Thyroid gland (tissue), 4 donors: ENCODE measurements around the gene MBL2. TPM values are rescaled to one million over a fixed set of nuclear protein-coding genes. Genes with fewer than 3 reads are reported as not detected.

Source experiments
- DNase-seq, 2 donors: peaks; one replicate each; pipeline ENCODE4 v3.0.0-alpha.2; 2019
- H3K27ac ChIP-seq, 3 donors: fragments of 200-600 bp; sonication (generic); 1 replicate in 2 of 3; 2 replicates in 1 of 3; pipeline ENCODE4 v1.5.1; 2016 to 2019; ENCODE audit warnings: mild to moderate bottlenecking in 1 of 3, moderate library complexity in 1 of 3
- H3K27me3 ChIP-seq: fragments of 200-600 bp; sonication (generic); one replicate; pipeline ENCODE4 v1.5.1; 2019
- H3K36me3 ChIP-seq, 2 donors: fragments of 200-600 bp; sonication (generic); one replicate each; pipeline ENCODE4 v1.5.1; 2016 to 2019
- H3K4me1 ChIP-seq, 2 donors: fragments of 200-600 bp; sonication (generic); one replicate each; pipeline ENCODE4 v1.5.1; 2017 to 2019
- H3K4me3 ChIP-seq, 3 donors: fragments of 200-600 bp; sonication (generic); replicated peaks in 1 of 3; 1 replicate in 2 of 3; 2 replicates in 1 of 3; pipeline ENCODE4 v1.5.1; 2016; ENCODE audit warnings: mild to moderate bottlenecking in 1 of 3
- H3K9me3 ChIP-seq: fragments of 200-600 bp; sonication (generic); one replicate; pipeline ENCODE4 v1.5.1; 2017
- CTCF ChIP-seq, 6 experiments: fragments of 200-600 bp in 3 of 6; fragments of 450-650 bp in 3 of 6; sonication (generic) in 3 of 6; IDR thresholded peaks; one replicate each; pipeline ENCODE4 v1.5.1; 2016 to 2019; ENCODE audit warnings: antibody characterized with exemption in 6 of 6, mild to moderate bottlenecking in 2 of 6, inconsistent platforms in 1 of 6, moderate library complexity in 1 of 6
- POLR2A ChIP-seq, 2 donors: fragments of 450-650 bp; IDR thresholded peaks; one replicate each; pipeline ENCODE4 v1.6.1; 2017; ENCODE audit warnings: antibody characterized with exemption in 2 of 2, mild to moderate bottlenecking in 2 of 2, moderate library complexity in 1 of 2
- WGBS, 2 donors: methylation state at CpG; one replicate each; pipeline ENCODE4 v1.1.5; 2017; 5-methylcytosine and 5-hydroxymethylcytosine counted together
- intact Hi-C: fragments of 100-400 bp; cut with DNase I; formaldehyde crosslinking; loops from one replicate; pipeline ENCODE4 v1.15.1; 2023
- total RNA-seq, 4 donors: library from RNA; depleted of rRNA; stranded (reverse); fragments of >200 nt; gene quantifications; one replicate each; pipeline ENCODE4 v1.2.3, GENCODE V29; 2016

Gene MBL2
- total RNA-seq, 4 donors from 2014 or later = not detected

- intact Hi-C loops = no loop called here
- Histone ChIP-seq H3K9me3 (no peaks in the 10 kb centered on the region), H3K27ac (no peak overlapping the region), H3K4me3 (no peak overlapping the region), H3K4me1 (no peaks in the 10 kb centered on the region), H3K27me3 (no peaks in the 10 kb centered on the region), H3K36me3 (no peaks in the 10 kb centered on the region)
- peak in 3 of 6 experiments; percentile 44 to 56 (median 51) for TF ChIP-seq CTCF (IDR thresholded peaks at IDR 0.05)
- TF ChIP-seq POLR2A (IDR thresholded peaks at IDR 0.05) = no peak
- no peak for DNase-seq
- 32 to 37% methylated on average over 9 of the region's 9 CpGs for WGBS, 2 donors
Observed at GRCh38 chr10:52729271-52730104, 43.1 kb downstream of the MBL2 start.

GRCh38 chr10:52720018-52720417 is 52.6 kb downstream of the MBL2 start:
- no peak overlapping the region for H3K27ac ChIP-seq
- H3K4me1 ChIP-seq = no peaks in the 10 kb centered on the region
- H3K9me3 ChIP-seq = no peaks in the 10 kb centered on the region
- 93 to 97% methylated on average over 4 of the region's 4 CpGs for WGBS, 2 donors
- no peak for DNase-seq
- intact Hi-C loops = no loop called here
- TF ChIP-seq POLR2A (IDR thresholded peaks at IDR 0.05) (no peak), CTCF (IDR thresholded peaks at IDR 0.05) (no peak)
- no peaks in the 10 kb centered on the region for H3K27me3 ChIP-seq
- H3K36me3 ChIP-seq = no peaks in the 10 kb centered on the region
- no peak overlapping the region for H3K4me3 ChIP-seq
